CD4-positive, alpha-beta T cell treated with Interferon alpha-2 for 1 hour (primary cell): ENCODE data around the gene SUN2.

ENCODE experiments used
- DNase-seq, 2 donors: peaks; one replicate each; pipeline ENCODE4 v3.0.0-alpha.2; 2020 to 2022

Gene SUN2

GRCh38 chr22:38733724-38734381 is 21.9 kb downstream of the SUN2 start:
- no peak for DNase-seq

- peak; percentile 41 to 62 for DNase-seq
These were observed 22.5 kb downstream of the SUN2 start for GRCh38 chr22:38733329-38733723.

- DNase-seq = no peak
These were observed 23.5 kb downstream of the SUN2 start for GRCh38 chr22:38732251-38732815.

- DNase-seq = no peak
These were observed 24.1 kb downstream of the SUN2 start for GRCh38 chr22:38731703-38732161.

DNA sequence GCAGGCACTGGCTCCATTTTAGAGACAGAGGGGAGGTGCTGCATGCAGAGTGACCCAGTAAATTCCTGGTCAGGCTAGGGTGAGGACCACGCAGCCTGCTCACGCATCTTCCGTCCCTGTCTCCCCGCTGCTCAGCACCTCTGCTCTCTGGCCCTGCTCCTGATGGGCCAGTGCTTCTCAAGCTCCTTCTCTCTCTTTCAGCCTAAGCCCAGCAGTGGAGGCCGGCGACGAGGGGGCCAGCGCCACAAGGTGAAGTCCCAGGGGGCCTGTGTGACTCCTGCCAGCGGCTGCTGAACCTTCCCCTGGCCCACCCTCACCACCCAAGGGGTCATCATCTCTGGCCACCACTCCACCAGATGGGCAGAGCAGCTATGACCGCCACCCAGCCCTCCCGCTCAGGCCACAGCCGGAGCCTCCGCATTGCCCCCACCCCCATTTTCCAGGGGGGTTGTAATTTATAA is 25.4 kb downstream of the SUN2 start:
- no peak for DNase-seq

GRCh38 chr22:38729946-38730345 is 25.9 kb downstream of the SUN2 start:
- no peak for DNase-seq

DNA sequence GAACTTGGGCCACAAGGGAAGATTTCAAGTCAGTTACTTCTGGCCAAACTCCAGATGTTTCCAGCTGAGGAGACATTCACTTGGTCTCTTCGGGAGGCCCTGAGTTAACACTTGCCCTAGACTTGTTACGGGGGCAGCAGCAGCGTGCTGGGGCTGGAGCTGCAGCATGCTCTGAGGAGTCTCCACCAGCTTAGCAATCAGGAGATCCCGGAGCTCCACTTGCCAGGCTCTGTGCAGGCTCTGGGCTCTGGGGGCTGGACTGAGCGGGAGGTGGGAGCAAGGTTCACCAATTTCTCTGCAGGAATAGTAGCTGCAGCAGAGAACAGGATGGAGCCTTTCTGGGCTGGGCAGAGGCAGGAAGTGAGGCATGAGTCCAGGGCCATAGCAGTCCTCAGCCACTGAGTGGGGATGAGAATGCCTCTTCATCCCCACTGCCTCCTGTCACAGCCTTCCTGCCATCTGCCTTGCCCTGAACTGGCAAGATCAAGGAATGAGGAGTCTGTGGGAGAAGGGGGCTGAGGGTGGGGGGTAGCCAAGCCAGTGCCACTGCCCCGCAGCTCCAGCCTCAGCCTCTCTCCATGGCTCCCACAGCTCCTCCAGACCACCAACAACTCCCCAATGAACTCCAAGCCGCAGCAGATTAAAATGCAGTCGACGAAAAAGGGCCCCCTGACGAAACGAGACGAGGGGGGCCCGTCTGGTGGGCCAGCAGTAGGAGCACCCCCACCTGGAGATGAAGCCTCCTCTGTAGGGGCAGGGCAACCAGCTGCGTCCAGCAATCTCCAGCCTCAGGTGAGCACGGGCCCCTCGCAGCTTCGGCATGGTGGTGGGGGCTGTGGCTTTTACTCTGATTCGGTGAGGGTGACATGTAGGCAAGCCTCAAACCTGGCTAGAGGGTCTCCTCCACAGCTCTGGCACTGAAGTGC is 26.7 kb downstream of the SUN2 start:
- DNase-seq = no peak

DNA sequence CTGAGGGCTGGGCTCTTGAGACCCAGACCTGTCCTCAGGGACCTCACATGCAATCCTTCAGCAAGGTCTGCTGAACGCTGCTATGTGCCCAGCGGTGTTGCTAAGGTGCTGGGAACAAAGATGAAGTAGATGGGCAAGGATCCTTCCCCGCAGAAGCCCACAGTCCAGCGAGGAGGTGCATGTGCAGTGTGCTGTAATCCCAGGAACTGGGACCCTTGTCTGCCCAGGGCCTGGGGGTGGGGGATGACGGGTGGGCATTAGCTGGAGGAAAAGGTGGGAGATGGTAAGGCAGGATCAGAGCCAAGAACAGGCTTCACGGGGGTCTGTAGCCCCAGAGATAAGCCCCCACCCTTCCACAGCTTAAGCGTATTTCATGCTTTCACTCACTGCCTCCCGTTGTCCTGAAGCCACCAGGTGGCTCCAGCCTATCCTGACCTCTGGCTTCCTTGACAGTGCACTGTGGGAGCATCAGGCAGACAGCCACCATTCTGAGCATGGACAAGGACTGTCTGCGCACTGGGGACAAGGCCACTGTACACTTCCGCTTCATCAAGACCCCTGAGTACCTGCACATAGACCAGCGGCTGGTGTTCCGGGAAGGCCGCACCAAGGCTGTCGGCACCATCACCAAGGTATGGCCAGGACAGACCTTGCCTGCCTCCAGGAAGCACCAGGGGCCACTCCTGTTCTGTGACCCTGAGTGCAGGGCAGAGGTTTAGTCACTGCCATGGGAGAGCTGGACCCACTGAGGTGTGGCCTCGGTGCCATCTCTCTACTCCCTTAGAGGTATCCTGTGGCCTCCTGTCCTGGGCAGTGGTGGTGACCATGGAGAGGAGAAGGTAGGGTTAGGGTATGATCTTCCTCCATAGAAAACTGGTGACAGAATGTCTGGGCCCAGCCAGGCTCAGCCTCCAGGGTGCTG is 28.0 kb downstream of the SUN2 start:
- DNase-seq = no peak

- no peak for DNase-seq
These were observed 28.7 kb downstream of the SUN2 start for GRCh38 chr22:38727123-38727522.

DNA sequence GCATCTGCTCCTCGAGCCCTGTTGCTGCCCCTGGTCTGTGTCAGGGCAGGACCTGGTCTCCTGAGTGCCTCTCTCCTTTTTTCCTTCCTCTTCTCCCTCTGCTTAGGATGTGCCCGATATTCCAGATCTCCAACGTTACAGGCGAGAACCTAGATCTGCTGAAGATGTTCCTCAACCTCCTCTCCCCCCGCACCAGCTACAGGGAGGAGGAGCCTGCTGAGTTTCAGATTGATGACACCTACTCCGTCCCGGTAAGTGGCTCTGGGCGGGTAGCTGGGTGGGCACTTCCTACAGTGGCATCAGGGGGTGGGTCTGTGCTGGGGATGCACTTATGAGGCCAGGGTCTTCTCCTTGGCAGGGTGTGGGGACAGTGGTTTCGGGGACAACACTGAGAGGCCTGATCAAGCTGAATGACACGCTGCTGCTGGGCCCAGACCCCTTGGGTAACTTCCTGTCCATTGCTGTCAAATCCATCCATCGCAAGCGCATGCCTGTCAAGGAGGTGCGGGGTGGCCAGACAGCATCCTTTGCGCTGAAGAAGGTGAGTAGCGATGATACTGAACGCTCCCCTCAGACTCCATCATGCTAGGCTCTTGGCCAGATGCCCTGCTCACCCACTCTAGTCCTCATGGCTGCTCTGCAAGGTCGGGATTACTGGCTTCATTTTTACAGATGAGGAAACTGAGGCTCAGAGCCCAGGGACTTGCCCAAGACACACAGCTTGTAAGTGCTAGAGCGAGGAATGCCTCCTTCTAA is 29.7 kb downstream of the SUN2 start:
- no peak for DNase-seq

- peak; percentile 43 to 67 for DNase-seq
These were observed 30.7 kb downstream of the SUN2 start for GRCh38 chr22:38724926-38725571.

DNA sequence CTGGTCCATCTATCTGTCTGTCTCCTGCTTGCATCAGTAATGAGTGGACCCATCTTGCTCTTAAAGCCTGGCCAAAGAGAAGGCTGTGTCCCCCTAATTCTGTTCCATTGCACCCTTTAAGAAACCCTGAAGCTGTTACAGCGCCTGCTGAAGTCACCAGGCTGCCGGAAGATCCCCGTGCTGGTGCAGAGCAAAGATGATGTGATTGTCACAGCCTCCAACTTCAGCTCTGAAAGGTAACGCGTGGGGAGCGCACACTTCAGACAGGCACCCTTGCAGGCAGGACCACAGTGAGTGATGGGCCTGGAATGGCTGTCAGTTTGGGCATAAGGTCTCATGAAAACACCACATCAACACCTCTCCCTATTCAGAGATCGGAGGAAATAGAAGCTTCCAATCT is 31.6 kb downstream of the SUN2 start:
- DNase-seq = no peak

- no peak for DNase-seq
These were observed 34.2 kb downstream of the SUN2 start for GRCh38 chr22:38721551-38721950.

DNA sequence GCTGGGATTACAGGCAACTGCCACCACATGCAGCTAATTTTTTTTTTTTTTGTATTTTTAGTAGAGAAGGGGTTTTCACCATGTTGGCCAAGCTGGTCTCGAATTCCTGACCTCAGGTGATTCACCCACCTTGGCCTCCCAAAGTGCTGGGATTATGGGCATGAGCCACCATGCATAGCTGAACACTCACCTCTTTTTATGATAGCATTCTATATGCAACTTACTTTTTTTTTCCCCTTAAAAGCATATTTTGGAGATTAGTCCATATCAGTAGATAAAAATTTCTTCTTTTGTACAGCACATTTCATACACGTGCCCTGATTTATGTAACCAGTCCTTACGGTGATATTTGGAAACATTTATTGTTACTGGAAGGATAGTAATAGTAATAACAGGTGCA is 35.4 kb downstream of the SUN2 start:
- DNase-seq = no peak

GRCh38 chr22:38719196-38719595 is 36.6 kb downstream of the SUN2 start:
- no peak for DNase-seq

DNA sequence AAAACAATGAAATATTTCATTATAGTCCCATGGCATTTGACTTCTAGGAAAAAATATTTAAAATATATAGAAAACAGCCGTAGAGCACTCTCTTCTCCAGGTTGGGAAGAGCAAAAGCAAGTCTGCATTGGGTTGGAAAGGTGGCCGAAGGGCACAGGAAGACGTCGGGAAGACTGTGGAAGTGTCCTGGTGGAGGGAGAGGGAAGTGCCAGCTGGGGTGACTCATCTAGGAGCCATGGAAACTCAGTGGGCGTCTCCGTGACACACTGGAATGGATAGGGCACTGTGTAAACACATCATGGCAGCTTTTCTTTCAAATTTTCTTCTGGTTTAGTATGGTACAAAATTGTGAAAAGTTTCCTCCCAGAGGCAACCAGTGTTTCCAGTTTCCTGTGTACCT is 37.4 kb downstream of the SUN2 start:
- DNase-seq = no peak

DNA sequence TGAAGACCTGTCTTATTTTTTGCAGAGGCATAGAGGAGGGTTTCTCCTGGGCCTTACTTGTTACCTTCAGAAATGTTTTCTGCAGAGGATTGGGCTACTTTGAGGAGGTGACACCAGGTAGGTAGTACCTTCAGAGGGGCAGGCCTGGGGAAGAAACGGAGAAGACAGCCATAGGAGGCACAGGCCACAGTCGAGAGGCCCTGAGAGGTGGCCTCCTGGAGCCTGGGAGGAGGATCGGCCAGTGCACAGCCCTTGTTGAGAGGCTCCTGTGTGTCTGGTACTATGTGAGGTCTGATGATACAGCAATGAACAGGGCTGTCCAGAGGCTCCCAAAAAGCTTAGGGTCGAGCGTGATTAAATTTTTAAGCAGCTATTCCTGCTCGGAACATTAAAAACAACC is 38.6 kb downstream of the SUN2 start:
- no peak for DNase-seq

DNA sequence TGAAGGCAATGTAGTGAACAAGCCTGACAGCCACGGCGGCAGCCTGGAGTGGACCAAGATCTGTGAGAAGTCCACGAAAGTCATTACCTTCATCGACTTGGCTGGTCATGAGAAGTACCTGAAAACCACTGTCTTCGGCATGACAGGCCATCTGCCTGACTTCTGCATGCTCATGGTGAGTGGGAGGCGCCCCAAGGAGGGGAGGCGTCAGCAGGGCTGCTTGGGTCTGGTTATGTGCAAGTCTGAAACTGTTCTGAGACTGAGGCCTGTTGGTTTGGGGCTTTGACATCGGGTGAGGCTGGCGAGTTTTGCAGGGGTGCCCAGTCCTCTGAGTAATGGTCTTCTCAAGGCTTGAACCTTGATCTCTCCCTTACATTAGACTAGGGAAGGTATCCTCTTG is 39.0 kb downstream of the SUN2 start:
- DNase-seq = no peak

DNA sequence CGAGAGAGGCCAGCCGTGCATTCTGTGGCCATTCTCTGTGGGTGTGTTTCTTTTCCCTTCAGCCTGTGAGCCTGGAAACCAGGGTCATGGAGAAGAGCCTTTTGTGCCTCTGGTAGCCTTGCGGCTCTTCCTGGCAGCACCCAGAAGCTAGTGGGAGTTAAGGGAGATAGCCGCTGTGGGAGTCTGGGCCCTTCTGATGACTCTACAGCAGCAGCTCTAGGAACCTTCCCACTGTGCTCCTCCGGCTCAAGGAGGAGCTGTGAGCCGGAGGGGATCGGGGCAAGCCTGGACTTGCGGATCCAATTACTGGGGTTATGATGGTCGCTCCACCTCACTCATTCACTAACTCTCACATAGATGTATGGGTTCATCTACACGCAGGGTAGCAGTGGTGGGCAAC is 39.5 kb downstream of the SUN2 start:
- DNase-seq = no peak

- DNase-seq = no peak
These were observed 39.9 kb downstream of the SUN2 start for GRCh38 chr22:38715852-38716251.

DNA sequence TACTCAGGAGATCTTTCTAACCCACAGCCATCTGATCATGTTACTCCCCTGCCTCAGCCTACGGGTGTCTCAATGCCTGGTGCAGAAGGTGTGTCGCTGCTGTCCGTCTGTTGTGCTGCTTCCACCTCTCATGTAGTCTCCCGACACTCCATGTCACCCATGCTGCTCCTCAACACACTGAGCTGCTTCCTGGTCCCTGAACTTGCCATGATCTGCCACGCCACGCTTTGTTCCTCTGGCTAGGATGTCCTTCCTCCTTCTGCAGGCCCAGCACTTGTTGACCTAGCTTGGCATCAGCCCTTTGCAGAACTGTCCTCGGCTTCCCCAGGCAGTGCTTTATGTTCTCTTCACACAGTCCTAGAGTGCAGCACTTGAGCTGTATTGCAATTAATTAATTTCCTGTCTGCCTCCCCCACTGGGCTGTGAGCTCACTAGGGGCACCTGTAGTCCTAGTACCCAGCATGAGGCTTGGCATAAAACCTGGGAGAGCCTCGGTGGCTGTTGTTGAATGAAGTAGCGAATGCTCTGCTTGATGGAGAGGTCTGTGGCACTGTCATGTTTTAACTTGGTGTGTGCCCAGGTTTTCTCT is 40.5 kb downstream of the SUN2 start:
- DNase-seq = no peak
